Urothelium cell line (cell line): Measurements from ENCODE around the gene ADAMTSL1.

Source experiments
- DNase-seq: peaks from one replicate; pipeline ENCODE4 v3.0.0; 2011; ENCODE audit warnings: low spot score, mixed read lengths
- FAIRE-seq: peaks from 2 replicates; lab custom pipeline; 2011; peaks lifted over from hg19 to GRCh38; lab: Jason Lieb, UNC

Gene ADAMTSL1

DNA sequence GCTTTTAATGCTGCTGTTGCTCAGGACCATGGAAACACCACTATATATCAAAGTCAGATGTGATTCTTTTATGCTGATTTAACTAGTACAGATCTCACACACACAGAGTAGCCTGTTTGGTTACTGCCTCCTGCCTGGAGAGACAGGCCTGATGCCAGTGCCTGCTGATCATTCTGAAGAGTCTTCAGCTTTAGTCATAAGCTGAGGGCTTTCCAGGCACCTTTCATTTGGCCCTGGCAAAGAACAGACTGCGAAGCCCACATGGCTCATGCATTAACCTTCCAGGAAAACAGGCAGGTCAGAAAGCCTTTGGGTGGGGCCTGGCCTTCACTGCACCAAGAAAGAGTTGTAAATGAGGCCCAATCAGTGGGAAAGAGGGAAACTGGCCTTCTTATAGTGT, 414.3 kb downstream of the ADAMTSL1 start:
- no peak for DNase-seq
- no peak for FAIRE-seq

DNA sequence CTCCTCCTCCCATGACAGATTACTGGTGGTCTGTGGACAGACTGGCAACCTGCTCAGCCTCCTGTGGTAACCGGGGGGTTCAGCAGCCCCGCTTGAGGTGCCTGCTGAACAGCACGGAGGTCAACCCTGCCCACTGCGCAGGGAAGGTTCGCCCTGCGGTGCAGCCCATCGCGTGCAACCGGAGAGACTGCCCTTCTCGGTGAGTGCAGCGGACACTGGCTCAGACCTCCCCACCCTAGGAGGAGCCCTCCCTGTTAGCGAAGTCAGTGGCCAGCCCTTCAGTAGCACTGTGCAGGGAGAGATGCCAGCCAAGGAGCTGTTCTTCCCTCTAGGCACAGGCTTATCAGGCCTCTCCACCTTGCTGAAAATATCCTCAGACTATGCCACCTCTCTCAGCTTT, 415.6 kb downstream of the ADAMTSL1 start:
- FAIRE-seq (no peak), DNase-seq (no peak)

DNA sequence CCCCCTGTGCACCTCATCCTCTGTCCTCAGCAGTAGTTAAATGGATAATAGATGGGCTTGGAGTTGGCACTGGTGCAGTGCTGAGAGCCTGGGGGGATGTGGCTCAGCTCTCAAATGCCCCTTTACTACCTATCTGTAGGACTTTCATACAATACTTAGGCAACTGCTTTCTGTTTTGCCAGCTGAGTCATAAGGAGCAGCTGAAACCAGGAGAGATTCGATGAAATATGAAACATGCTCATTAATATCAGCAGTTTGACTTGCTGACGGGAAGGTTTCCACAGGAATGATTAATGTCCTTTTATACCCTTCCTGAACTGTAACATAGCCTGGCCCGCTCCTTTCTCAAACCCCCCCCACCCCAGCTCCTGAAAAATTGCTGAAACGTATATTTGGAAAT, 416.4 kb downstream of the ADAMTSL1 start:
- FAIRE-seq (no peak), DNase-seq (no peak)

DNA sequence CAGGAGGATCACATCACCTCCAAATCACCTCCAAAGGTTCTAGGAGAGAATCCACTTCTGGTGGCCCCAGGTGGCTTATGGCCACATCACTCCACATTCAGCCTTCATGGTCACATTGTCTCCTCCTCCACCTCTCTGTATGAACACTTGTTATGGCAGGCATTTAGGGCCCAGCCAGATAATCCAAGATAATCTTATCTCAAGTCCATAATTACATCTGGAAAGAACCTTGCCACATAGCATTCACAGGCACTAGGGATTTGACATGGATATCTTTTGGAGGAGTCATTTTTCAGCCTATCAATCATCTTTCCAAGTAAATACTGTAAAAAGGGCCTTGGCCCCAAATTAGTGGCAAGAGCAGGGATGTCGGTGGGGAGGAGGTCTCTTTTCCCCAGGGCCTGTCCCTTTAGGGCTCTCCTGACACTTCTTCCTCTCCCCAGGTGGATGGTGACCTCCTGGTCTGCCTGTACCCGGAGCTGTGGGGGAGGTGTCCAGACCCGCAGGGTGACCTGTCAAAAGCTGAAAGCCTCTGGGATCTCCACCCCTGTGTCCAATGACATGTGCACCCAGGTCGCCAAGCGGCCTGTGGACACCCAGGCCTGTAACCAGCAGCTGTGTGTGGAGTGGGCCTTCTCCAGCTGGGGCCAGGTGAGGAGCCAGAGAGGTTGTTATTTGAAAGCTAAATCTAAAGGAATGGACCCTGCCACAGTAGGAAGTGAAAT, 418.2 kb downstream of the ADAMTSL1 start:
- DNase-seq, result no peak
- FAIRE-seq, result no peak

DNA sequence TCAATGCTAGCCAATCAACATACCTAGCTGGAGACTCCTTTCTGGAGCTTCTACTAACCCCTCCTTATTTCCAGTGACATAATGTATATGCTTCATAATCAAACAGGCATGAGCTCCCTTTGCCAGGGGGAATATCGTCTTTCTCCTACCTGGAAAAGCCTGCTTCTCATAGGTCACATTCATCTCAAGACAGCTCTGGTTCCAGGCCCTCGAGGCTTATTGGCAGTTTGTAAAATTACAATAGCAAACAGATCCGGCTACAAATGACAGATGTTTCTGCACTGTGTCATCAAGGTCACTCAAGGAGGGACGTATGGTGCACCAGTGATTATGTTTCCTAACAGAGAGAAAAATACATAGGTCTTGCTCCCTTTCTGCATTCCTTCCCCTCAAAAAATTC, 419.1 kb downstream of the ADAMTSL1 start:
- no peak for DNase-seq
- FAIRE-seq, result no peak

GRCh38 chr9:18893491-18893890, 419.5 kb downstream of the ADAMTSL1 start:
- DNase-seq (no peak), FAIRE-seq (no peak)

DNA sequence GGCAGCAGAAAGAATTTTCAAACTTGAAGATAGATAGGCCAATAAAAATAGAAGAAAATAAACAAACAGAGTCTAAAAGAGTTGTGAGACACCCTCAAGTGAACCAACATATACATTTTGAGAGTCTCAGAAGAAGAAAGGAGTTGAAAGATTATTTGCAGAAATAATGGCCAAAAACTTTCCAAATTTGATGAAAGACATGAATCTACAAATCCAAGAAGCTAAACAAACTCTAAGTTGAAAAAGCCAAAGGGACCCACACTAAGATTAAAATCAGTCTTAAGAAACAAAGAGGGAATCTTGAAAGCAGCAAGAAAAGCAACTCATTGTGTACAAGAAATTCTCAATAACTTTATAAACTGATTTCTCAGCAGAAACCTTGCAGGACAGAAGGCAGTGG, 422.1 kb downstream of the ADAMTSL1 start:
- FAIRE-seq, result no peak
- DNase-seq, result no peak

DNA sequence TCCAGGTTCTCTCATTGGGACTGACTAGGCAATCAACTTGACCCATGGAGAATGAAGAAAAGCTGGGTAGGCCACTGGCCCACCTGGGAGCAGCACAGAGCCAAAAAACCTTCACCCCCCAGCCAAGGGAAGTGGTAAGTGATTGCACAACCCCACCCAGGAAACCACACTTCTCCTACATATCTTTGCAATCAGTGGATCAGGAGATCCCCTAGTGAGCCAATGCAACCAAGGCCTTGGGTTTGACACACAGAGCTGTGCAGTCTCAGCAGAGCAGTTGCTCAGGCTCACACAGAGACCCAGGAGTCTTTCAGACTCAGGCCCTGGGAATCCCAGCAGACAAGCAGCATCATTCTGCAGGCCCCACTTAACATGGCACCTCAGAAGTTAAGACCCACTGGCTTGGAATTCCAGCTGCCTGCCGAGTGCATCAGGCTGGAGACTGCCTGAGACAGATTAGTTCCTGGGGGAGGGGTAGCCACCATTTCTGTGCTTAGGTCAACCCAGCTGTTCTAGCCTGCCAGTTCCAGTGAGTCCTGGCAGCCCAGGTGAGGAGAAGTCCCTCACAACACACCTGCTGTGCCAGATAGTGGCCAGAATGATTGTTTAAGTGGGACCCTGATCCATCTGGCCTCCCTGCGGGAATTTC, 422.7 kb downstream of the ADAMTSL1 start:
- no peak for DNase-seq
- FAIRE-seq, result no peak

DNA sequence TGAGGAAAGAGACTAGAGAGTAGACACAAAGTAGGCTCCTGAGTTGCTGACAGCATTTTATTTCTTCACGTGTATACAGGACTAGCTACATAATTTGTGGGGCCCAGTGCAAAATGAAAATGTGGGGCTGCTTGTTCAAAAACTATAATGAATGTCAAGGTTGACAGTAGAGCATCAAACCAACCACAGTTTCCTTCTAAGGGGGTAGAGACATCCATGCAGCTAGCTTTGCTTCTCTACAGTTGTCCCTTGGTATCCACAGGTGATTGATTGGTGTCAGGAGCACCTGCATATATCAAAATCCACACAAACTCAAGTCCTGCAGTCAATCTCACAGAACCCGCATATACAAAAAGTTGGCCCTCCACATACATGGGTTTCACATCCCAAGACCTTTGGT, 429.5 kb downstream of the ADAMTSL1 start:
- no peak for FAIRE-seq
- no peak for DNase-seq

GRCh38 chr9:18905028-18905882, 431.3 kb downstream of the ADAMTSL1 start:
- FAIRE-seq (no peak), DNase-seq (peak; percentile 33)

DNA sequence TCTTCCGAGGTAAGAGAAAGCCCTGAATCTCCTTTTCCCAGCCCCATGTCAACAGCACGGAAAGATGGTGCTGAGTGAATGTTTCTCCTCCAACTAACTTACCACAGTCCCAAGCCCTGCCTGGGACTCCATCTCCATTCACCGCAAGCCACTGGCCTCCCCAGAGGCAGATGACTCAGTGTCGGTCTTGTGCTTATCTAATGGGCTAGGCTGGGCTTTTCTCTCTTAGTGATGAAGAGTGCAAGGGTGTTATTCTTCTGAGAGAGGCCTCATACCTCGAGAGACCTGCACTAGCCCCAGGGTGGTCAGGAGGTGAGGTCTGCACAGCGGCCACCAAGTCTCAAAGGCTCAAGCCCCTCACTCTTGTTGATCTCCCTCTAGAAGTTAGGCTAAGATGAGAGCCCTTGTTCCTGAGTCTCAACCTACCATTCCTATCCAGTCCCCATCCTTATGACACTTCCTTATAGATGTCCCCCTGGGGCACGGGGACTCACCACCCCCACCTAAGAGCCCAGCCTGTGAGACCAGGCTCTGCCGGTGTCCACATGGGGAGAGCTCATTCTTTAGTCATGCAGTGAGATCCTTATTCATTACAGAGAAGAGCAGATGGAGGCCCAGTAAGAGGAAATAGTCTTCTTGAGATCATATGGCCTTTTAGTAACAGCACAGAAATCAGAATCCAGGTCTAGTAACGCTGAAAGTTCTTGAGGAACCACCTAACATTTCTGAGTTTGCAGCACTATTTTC, 432.1 kb downstream of the ADAMTSL1 start:
- FAIRE-seq, result no peak
- peak; percentile 55 for DNase-seq

DNA sequence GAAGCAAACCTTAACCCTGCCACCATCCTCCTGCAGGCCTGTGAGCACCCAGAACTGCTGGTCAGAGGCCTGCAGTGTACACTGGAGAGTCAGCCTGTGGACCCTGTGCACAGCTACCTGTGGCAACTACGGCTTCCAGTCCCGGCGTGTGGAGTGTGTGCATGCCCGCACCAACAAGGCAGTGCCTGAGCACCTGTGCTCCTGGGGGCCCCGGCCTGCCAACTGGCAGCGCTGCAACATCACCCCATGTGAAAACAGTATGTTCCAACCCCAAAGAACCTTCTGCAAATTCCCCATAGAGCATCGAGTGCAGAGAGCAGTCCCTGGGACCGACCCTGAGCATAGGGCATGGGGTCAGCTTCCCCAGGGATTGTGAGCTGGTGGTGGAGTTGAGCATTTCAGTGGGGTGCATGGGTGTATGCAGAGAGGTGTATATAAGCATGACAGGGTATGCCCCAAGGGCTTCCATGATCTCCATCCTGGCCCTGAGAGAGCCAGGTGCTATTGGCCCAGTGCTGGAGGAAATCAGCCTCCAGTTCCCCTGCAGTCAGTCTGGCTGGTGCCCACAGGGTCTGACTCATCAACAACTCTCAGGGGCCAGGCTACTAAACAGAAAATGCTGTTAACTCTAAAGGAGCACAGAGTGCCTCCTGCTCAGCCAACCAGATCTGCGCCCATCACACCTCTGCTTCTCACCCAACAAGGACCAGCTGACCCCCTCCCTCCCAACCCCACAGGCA, 432.9 kb downstream of the ADAMTSL1 start:
- DNase-seq (peak; percentile 72), FAIRE-seq (no peak)

GRCh38 chr9:18907927-18908625, 434.1 kb downstream of the ADAMTSL1 start:
- no peak for FAIRE-seq
- no peak for DNase-seq

DNA sequence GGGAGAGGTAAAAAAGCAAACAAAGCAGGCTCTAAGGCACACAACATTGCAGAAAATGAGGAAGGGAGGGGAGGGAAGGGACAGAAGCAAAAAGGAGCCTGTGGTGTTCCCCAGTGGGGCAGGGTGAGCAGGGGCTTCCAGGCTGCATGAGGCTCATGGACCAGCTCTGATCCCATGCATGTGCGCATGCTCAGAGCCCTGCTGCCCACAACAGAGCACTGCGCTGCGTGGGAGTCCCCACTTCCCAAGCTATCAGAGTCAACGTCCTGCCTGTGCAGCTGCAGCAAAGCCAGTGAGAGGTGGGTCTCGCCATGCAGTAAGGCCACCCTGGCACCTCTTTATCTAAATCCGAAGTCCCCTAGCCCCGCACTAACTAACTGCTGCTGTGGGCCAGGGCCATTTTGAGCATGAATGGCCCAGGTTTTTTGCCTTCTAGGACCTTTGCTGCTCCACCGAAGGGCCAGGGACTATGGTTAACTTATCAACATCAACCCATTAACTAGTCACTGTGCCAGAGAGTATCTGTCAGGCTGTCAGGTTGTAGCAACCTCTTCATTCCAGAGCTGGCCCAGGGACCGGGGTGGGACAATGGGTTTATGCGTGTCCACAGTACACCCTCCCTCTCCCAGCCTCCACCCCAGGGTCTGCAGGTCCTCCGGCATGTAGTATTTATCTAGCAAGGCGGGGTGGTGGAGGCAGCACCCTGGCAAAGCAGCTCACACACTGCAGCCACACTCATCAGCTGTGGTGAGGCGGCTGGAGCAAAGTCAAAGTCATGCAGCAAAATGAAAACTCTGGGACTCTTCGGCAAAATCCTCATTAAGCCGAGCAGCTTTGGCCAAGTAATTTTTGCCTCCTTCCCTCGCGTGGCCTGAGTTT, 435.4 kb downstream of the ADAMTSL1 start:
- FAIRE-seq, result no peak
- DNase-seq, result no peak

- FAIRE-seq, result no peak
- DNase-seq, result no peak
These were observed 436.5 kb downstream of the ADAMTSL1 start for GRCh38 chr9:18910435-18910834.

GRCh38 chr9:18910916-18911315, 437.0 kb downstream of the ADAMTSL1 start:
- FAIRE-seq (no peak), DNase-seq (no peak)

- FAIRE-seq (no peak), DNase-seq (no peak)
These were observed 437.9 kb downstream of the ADAMTSL1 start for GRCh38 chr9:18911714-18912342.
